Endodermal cell (in vitro differentiated cells): ENCODE results near the gene MEOX1. TPM values are rescaled to one million over a fixed set of nuclear protein-coding genes. Genes with fewer than 3 reads are reported as not detected.
"Not testable (repeated sequence)": the region's sequence is repeated elsewhere in the genome, so short reads cannot be mapped to it uniquely, and the experiment has no call there.

Experiments used
- DNase-seq: peaks from one replicate; pipeline ENCODE4 v3.0.0-alpha.2; 2017
- H3K27ac ChIP-seq: 2 replicates; pipeline ENCODE4 v1.5.1; 2013; ENCODE audit warnings: mild to moderate bottlenecking, low read depth, low read length, moderate library complexity
- H3K27me3 ChIP-seq: 2 replicates; pipeline ENCODE4 v1.6.1; 2013; ENCODE audit warnings: mild to moderate bottlenecking, low read length, moderate library complexity; ENCODE audit not compliant: insufficient read depth, control insufficient read depth, poor library complexity, severe bottlenecking
- H3K36me3 ChIP-seq: 2 replicates; pipeline ENCODE4 v1.7.0; 2013; ENCODE audit warnings: mild to moderate bottlenecking, low read length, moderate library complexity; ENCODE audit not compliant: control insufficient read depth, insufficient read depth
- H3K4me1 ChIP-seq: one replicate; pipeline ENCODE4 v1.7.0; 2013; ENCODE audit warnings: low read length; ENCODE audit not compliant: control insufficient read depth, insufficient read depth
- H3K4me3 ChIP-seq: 2 replicates; pipeline ENCODE4 v1.5.1; 2013; ENCODE audit warnings: mild to moderate bottlenecking, low read length, moderate library complexity
- H3K9ac ChIP-seq: 2 replicates; pipeline ENCODE4 v1.6.1; 2013; ENCODE audit warnings: mild to moderate bottlenecking, low read length, moderate library complexity; ENCODE audit not compliant: poor library complexity, severe bottlenecking; ENCODE audit errors: extremely low read depth
- H3K9me3 ChIP-seq: 2 replicates; pipeline ENCODE4 v1.6.1; 2013; ENCODE audit warnings: mild to moderate bottlenecking, low read length, moderate library complexity; ENCODE audit not compliant: control insufficient read depth
- H3K27ac Mint-ChIP-seq: 2 replicates; pipeline ENCODE4 v1.8.0; 2020; ENCODE audit warnings: mixed read lengths
- H3K27me3 Mint-ChIP-seq: 2 replicates; pipeline ENCODE4 v1.8.0; 2021; ENCODE audit warnings: mild to moderate bottlenecking, mixed read lengths; ENCODE audit not compliant: insufficient read depth
- H3K36me3 Mint-ChIP-seq: 2 replicates; pipeline ENCODE4 v1.8.0; 2020; ENCODE audit warnings: low read depth, mixed read lengths
- H3K4me1 Mint-ChIP-seq: 2 replicates; pipeline ENCODE4 v1.8.0; 2020; ENCODE audit warnings: mixed read lengths
- H3K4me3 Mint-ChIP-seq: 2 replicates; pipeline ENCODE4 v1.8.0; 2020; ENCODE audit warnings: mild to moderate bottlenecking, moderate library complexity, mixed read lengths
- H3K9me3 Mint-ChIP-seq: 2 replicates; pipeline ENCODE4 v1.8.0; 2020; ENCODE audit warnings: mild to moderate bottlenecking, mixed read lengths
- WGBS, 2 experiments: methylation state at CpG; one replicate each; pipeline versions ENCODE4 v1.1.5 to v1.1.7; 2013; ENCODE audit warnings: missing lambda C conversion rate in 2 of 2, mixed read lengths in 1 of 2; ENCODE audit not compliant: insufficient coverage in 1 of 2, insufficient read length in 1 of 2; 5-methylcytosine and 5-hydroxymethylcytosine counted together
- total RNA-seq, 2 donors: library from RNA; stranded (reverse); fragmentation: NEBNext Ultra II Directional in 1 of 2; extraction: Animal tissue kit (Norgen Biotek cat#: 25700) in 1 of 2; gene quantifications; 2 replicates in 1 of 2; 3 replicates in 1 of 2; pipeline ENCODE4 v1.2.1, GENCODE V29; 2021
- TF ChIP-seq, protein P1 (sequence below): fragments of 200-600 bp; sonication (generic); conservative IDR thresholded peaks from 2 replicates; pipeline ENCODE4 v1.5.0; 2021; ENCODE audit warnings: antibody characterized with exemption, mild to moderate bottlenecking

The MEOX1 gene
- total RNA-seq, 2 donors from 2014 or later, result not detected

DNA sequence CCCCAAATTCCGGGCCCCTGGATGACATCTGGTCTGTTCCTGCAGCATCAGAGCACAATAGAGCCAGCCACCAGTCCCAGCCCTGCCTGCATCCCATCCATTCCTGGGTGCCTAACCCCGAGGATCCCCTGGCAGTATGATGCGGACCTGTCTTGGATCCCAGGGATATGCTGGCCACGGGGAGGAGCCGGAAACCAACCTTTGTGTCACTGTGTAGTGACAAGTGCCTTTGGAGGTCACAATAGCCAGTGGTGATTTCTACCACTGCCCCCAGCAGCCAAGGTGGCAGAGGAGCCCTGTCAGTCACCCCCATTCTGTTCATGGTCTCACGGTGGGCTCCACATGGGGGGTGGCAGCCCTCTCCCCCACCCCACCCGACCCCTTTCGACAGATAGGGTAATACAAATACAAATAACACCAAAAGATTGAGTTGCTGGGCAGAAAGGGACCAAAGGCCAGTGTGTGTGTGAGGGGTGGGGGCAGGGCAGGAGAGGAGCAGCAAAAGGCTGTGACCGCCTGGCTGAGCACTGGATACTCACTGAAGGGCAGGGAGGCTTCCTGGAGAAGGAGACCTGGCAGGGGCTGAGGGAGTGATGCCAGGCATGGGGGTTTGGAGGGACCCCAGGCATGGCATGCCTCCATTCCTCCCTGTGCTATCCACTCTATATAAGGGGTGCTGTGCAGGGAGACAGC, 29.0 kb upstream of the MEOX1 start:
- Histone ChIP-seq H3K9ac (no peak overlapping the region), H3K9me3 (no peaks in the 10 kb centered on the region), H3K4me3 (no peak overlapping the region), H3K27me3 (no peaks in the 10 kb centered on the region), H3K27ac (no peak overlapping the region), H3K4me1 (no peaks in the 10 kb centered on the region), H3K36me3 (no peaks in the 10 kb centered on the region)
- Mint-ChIP-seq H3K4me1 (no peaks in the 10 kb centered on the region), H3K27me3 (peaks cover 1% of the 10 kb centered on the region), H3K9me3 (no peaks in the 10 kb centered on the region), H3K4me3 (no peak overlapping the region), H3K36me3 (no peaks in the 10 kb centered on the region), H3K27ac (no peak overlapping the region)
- WGBS, 2 experiments, result 87 to 89% methylated on average over 3 to 7 of the region's 9 CpGs
- no peak for DNase-seq
- TF ChIP-seq, protein P1, sequence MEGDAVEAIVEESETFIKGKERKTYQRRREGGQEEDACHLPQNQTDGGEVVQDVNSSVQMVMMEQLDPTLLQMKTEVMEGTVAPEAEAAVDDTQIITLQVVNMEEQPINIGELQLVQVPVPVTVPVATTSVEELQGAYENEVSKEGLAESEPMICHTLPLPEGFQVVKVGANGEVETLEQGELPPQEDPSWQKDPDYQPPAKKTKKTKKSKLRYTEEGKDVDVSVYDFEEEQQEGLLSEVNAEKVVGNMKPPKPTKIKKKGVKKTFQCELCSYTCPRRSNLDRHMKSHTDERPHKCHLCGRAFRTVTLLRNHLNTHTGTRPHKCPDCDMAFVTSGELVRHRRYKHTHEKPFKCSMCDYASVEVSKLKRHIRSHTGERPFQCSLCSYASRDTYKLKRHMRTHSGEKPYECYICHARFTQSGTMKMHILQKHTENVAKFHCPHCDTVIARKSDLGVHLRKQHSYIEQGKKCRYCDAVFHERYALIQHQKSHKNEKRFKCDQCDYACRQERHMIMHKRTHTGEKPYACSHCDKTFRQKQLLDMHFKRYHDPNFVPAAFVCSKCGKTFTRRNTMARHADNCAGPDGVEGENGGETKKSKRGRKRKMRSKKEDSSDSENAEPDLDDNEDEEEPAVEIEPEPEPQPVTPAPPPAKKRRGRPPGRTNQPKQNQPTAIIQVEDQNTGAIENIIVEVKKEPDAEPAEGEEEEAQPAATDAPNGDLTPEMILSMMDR, result no peak

DNA sequence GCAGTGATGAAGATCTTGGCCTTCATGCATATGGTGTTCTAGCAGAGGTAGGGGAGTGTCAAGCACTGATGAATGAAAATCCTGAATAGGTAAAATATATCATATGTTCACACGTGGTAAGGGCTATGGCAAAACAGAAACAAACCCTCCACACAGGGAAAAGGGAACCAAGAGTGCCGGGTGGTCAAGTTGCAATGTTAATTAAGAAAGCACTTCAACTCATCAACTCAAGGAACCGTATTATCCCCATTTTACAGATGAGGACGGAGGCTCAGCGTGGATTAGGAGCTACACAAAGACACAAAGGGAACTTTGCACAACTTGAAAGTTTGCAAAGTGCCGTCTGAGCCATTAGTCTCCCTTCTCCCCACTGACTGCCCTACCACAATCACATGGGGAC, 28.1 kb upstream of the MEOX1 start:
- 63 to 77% methylated on average over 3 to 6 of the region's 6 CpGs for WGBS, 2 experiments
- no peaks in the 10 kb centered on the region for H3K9me3 Mint-ChIP-seq
- peaks cover 1% of the 10 kb centered on the region for H3K27me3 Mint-ChIP-seq
- H3K27ac Mint-ChIP-seq, result no peak overlapping the region
- no peaks in the 10 kb centered on the region for H3K9me3 ChIP-seq
- H3K4me3 ChIP-seq, result no peak overlapping the region
- no peaks in the 10 kb centered on the region for H3K4me1 Mint-ChIP-seq
- TF ChIP-seq, protein P1, result no peak
- no peak overlapping the region for H3K4me3 Mint-ChIP-seq
- no peak overlapping the region for H3K27ac ChIP-seq
- no peak for DNase-seq
- H3K27me3 ChIP-seq, result no peaks in the 10 kb centered on the region
- no peaks in the 10 kb centered on the region for H3K36me3 ChIP-seq
- H3K9ac ChIP-seq, result no peak overlapping the region
- H3K36me3 Mint-ChIP-seq, result no peaks in the 10 kb centered on the region
- H3K4me1 ChIP-seq, result no peaks in the 10 kb centered on the region

DNA sequence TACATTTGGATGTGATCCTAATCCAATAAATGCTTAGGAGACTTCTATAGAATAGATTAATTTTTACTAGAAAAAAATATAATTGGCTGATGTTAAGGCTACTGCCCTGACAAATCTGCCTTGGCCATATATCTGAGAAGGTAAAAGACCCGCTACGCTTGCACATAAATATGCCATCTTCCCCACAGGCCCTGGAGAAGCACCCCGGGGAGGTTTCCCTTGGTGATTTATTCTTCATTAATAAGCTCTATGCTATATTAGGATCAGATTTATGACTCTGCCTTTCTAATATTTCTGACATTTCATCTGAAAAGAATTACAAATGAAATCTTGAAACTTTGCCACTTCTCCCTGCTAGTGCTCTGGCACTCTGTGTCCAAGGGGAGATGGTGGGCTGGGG, 27.4 kb upstream of the MEOX1 start:
- Mint-ChIP-seq H3K36me3 (no peaks in the 10 kb centered on the region), H3K27me3 (peaks cover 1% of the 10 kb centered on the region), H3K9me3 (no peaks in the 10 kb centered on the region), H3K27ac (no peak overlapping the region), H3K4me1 (no peaks in the 10 kb centered on the region), H3K4me3 (no peak overlapping the region)
- TF ChIP-seq, protein P1, result no peak
- H3K4me1 ChIP-seq, result no peaks in the 10 kb centered on the region
- H3K9me3 ChIP-seq, result no peaks in the 10 kb centered on the region
- no peak overlapping the region for H3K9ac ChIP-seq
- WGBS, 2 experiments, result 94 to 100% methylated on average over 2 of the region's 3 CpGs
- H3K36me3 ChIP-seq, result no peaks in the 10 kb centered on the region
- no peak overlapping the region for H3K27ac ChIP-seq
- H3K27me3 ChIP-seq, result no peaks in the 10 kb centered on the region
- DNase-seq, result no peak
- no peak overlapping the region for H3K4me3 ChIP-seq

DNA sequence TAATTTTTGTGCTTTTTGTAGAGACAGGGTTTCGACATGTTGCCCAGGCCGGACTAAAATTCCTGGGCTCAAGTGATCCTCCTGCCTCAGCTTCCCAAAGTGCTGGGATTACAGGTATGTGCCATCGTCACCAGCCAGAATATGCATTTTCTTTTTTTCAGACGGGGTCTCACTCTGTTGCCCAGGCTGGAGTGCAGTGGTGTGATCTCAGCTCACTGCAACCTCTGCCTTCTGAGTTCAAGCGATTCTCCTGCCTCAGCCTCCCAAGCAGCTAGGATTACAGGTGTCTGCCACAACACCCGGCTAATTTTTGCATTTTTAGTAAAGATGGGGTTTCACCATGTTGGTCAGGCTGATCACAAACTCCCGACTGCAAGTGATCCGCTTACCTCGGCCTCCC, 25.2 kb upstream of the MEOX1 start:
- not testable (repeated sequence) for H3K4me3 Mint-ChIP-seq, H3K27ac Mint-ChIP-seq, H3K27me3 ChIP-seq, H3K27me3 Mint-ChIP-seq, H3K36me3 ChIP-seq, H3K4me1 Mint-ChIP-seq, H3K9ac ChIP-seq, H3K9me3 ChIP-seq, H3K9me3 Mint-ChIP-seq, DNase-seq, H3K36me3 Mint-ChIP-seq, H3K4me3 ChIP-seq, H3K4me1 ChIP-seq, H3K27ac ChIP-seq
- 93% methylated on average over 9 of the region's 9 CpGs for WGBS, 2 experiments
